GM12878 (cell line): Measurements from ENCODE around the gene AFAP1L2. TPM values are rescaled to one million over a fixed set of nuclear protein-coding genes. Genes with fewer than 3 reads are reported as not detected.

Source experiments
- ATAC-seq: fragments of 200-7000 bp; cut with Tn5 transposase; 3 replicates; pipeline ENCODE4 v1.9.1; 2020; ENCODE audit warnings: mild to moderate bottlenecking, moderate library complexity
- BruUV-seq: library from RNA; stranded (reverse); fragments of 400-500 nt; replicated peaks from 2 replicates; lab custom pipeline; 2021; lab: Mats Ljungman, UMichigan
- CTCF ChIA-PET: fragments of 300-600 bp; sonication (Branson Sonifier 250); formaldehyde crosslinking; extraction: SDS; loops from one replicate; lab custom pipeline; 2021; ENCODE audit warnings: inconsistent platforms; lab: Yijun Ruan, JAX
- POLR2A ChIA-PET: fragments of 350-600 bp; formaldehyde crosslinking; extraction: SDS; loops from one replicate; lab custom pipeline; 2021; ENCODE audit warnings: inconsistent platforms; lab: Charles Lee
- RAD21 ChIA-PET: fragments of 300-600 bp; sonication (Branson Sonifier 250); formaldehyde crosslinking; loops from one replicate; lab custom pipeline; 2023; ENCODE audit warnings: antibody characterized with exemption; ENCODE audit not compliant: unreplicated experiment; lab: Charles Lee
- SMC1A ChIA-PET: fragments of 300-600 bp; sonication (Branson Sonifier 250); formaldehyde crosslinking; loops from one replicate; lab custom pipeline; 2023; ENCODE audit not compliant: unreplicated experiment, uncharacterized antibody; lab: Charles Lee
- DNase-seq: peaks from one replicate; pipeline ENCODE4 v3.0.0-alpha.2; 2011; ENCODE audit warnings: low read depth, low spot score
- FAIRE-seq: peaks from 3 replicates; lab custom pipeline; 2011; peaks lifted over from hg19 to GRCh38; lab: Jason Lieb, UNC
- H2AFZ ChIP-seq: 2 replicates; pipeline ENCODE4 v1.6.0; 2011; ENCODE audit warnings: low read depth, low read length, control low read depth; ENCODE audit not compliant: control insufficient read depth
- H3K27ac ChIP-seq: 2 replicates; pipeline ENCODE4 v1.5.1; 2011; ENCODE audit warnings: control low read depth; ENCODE audit not compliant: control insufficient read depth, insufficient read depth
- H3K27me3 ChIP-seq, 2 experiments: replicated peaks in 1 of 2; 2 replicates each; pipeline versions ENCODE4 v1.6.0 to v1.6.1; 2011; ENCODE audit warnings: low read length in 1 of 2; ENCODE audit not compliant: control insufficient read depth in 2 of 2, insufficient read depth in 2 of 2
- H3K36me3 ChIP-seq, 2 experiments: 2 replicates each; pipeline ENCODE4 v1.5.1; 2011; ENCODE audit warnings: low read length in 1 of 2; ENCODE audit not compliant: control insufficient read depth in 2 of 2, insufficient read depth in 2 of 2
- H3K4me1 ChIP-seq: 2 replicates; pipeline ENCODE4 v1.6.1; 2011; ENCODE audit warnings: mild to moderate bottlenecking, low read length, moderate library complexity, mixed read lengths; ENCODE audit not compliant: control insufficient read depth, insufficient read depth
- H3K4me2 ChIP-seq: 2 replicates; pipeline ENCODE4 v1.6.0; 2011; ENCODE audit warnings: control low read depth; ENCODE audit not compliant: control insufficient read depth, insufficient read depth
- H3K4me3 ChIP-seq: fragments of 200-600 bp; sonication (generic); 2 replicates; pipeline ENCODE4 v1.5.1; 2016
- H3K79me2 ChIP-seq: 2 replicates; pipeline ENCODE4 v1.6.0; 2011; ENCODE audit warnings: low read length; ENCODE audit not compliant: control insufficient read depth, insufficient read depth
- H3K9ac ChIP-seq: 2 replicates; pipeline ENCODE4 v1.8.0; 2011; ENCODE audit warnings: low read length, control low read depth, mixed read lengths; ENCODE audit not compliant: control insufficient read depth, insufficient read depth
- H3K9me3 ChIP-seq: replicated peaks from 3 replicates; pipeline ENCODE4 v1.5.1; 2011; ENCODE audit warnings: mild to moderate bottlenecking, low read length; ENCODE audit not compliant: control insufficient read depth, insufficient read depth
- H4K20me1 ChIP-seq: 2 replicates; pipeline ENCODE4 v1.6.0; 2011; ENCODE audit not compliant: control insufficient read depth, insufficient read depth
- BHLHE40 ChIP-seq, 2 experiments: fragments of 450-650 bp in 1 of 2; IDR thresholded peaks; 2 replicates each; pipeline ENCODE4 v1.6.1; 2011 to 2017; ENCODE audit warnings: low read depth in 2 of 2, borderline replicate concordance in 1 of 2, improper control_type of control experiment in 1 of 2, low read length in 1 of 2, mild to moderate bottlenecking in 1 of 2
- CREB1 ChIP-seq: IDR thresholded peaks from 2 replicates; pipeline ENCODE4 v1.6.1; 2012; ENCODE audit warnings: low read depth, mild to moderate bottlenecking, inconsistent platforms
- GATAD2B ChIP-seq: fragments of 450-650 bp; conservative IDR thresholded peaks from 2 replicates; pipeline ENCODE4 v1.6.1; 2017; ENCODE audit warnings: low read depth, mild to moderate bottlenecking, moderate library complexity
- IKZF2 ChIP-seq, 2 experiments: fragments of 450-650 bp; IDR thresholded peaks; 2 replicates each; pipeline ENCODE4 v1.6.1; 2017; ENCODE audit warnings: mild to moderate bottlenecking in 2 of 2, moderate library complexity in 2 of 2
- MTA3 ChIP-seq: IDR thresholded peaks from 2 replicates; pipeline ENCODE4 v1.6.1; 2012; ENCODE audit warnings: low read length, inconsistent platforms, borderline replicate concordance
- NR2C2 ChIP-seq: IDR thresholded peaks from 2 replicates; pipeline ENCODE4 v1.6.1; 2011; ENCODE audit warnings: borderline replicate concordance, low read depth; ENCODE audit not compliant: control insufficient read depth, insufficient read length
- STAT3 ChIP-seq: IDR thresholded peaks from 2 replicates; pipeline ENCODE4 v1.6.1; 2011; ENCODE audit warnings: low read depth, low read length, improper control_type of control experiment
- WRNIP1 ChIP-seq: IDR thresholded peaks from 2 replicates; pipeline ENCODE4 v1.6.1; 2011; ENCODE audit warnings: low read depth, low read length, improper control_type of control experiment, borderline replicate concordance
- ZNF622 ChIP-seq: fragments of 450-650 bp; IDR thresholded peaks from 2 replicates; pipeline ENCODE4 v1.6.1; 2017; ENCODE audit warnings: mild to moderate bottlenecking, inconsistent platforms
- WGBS: methylation state at CpG from one replicate; pipeline ENCODE4 v1.1.6; 2016; ENCODE audit warnings: low lambda C conversion rate; ENCODE audit not compliant: insufficient replicate concordance, insufficient coverage; ENCODE audit errors: missing lambda C conversion rate; 5-methylcytosine and 5-hydroxymethylcytosine counted together
- in situ Hi-C: fragments of 300-500 bp; cut with MboI; formaldehyde crosslinking; loops from 9 replicates; pipeline ENCODE4 v1.14.3; 2018; ENCODE audit warnings: mixed read lengths
- intact Hi-C: fragments of 100-400 bp; cut with micrococcal nuclease; formaldehyde crosslinking; loops from one replicate; pipeline ENCODE4 v1.14.2; 2022; ENCODE audit not compliant: unreplicated experiment
- polyA plus RNA-seq, 11 experiments: library from polyadenylated mRNA; depleted of rRNA in 4 of 11; unstranded in 6 of 11; stranded (reverse) in 5 of 11; fragments of >200 nt; fragmentation: Nextera tagmentation in 4 of 11; fragmentation: Illumina TruSeq in 1 of 11; extraction: Ambion mirVana in 4 of 11; extraction: Trizol in 1 of 11; gene quantifications; 1 replicate in 1 of 11; 2 replicates in 10 of 11; pipeline versions ENCODE4 v1.2.1 to v1.2.3, GENCODE V29; 2011 to 2016; ENCODE audit warnings: inconsistent platforms in 2 of 11, missing spikeins in 2 of 11, low read depth in 1 of 11
- total RNA-seq, 4 experiments: library from RNA; depleted of rRNA in 3 of 4; stranded (reverse); fragments of >200 nt in 3 of 4; fragmentation: Illumina TruSeq in 1 of 4; extraction: Trizol in 1 of 4; gene quantifications; 2 replicates each; pipeline versions ENCODE4 v1.2.1 to v1.2.3, GENCODE V29; 2013 to 2021

AFAP1L2 gene
- total and polyA plus RNA-seq, 10 of the 15 experiments (the other 5 are each of a cell fraction or from before 2014, with no cell fraction given), result 0.03 to 4.0 (median 0.34) TPM

DNA sequence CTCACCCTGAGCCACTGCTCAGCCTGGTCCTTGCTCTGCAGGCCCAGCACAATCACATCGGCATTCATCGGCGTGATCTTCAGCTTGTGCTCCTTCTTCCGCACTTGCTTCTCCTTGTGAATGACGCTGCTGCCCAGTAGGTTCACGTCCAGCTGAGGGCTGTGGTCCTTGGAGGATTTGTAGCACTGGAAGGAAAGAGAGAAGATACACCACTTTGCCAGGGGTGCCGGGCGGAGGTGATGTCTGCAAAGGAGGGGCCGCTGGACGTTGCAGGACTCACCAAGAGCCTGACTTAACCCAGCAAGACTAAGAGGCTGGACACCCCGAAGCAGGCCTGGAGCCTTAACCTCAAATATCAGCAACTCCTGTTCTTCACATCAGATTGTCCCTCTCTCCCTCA, 90.4 kb downstream of the AFAP1L2 start (continued):
- TF ChIP-seq ZNF622, result no peak
- no peak for TF ChIP-seq MTA3
- TF ChIP-seq GATAD2B, result no peak
- no peak for TF ChIP-seq IKZF2 (IDR thresholded peaks at IDR 0.05)

DNA sequence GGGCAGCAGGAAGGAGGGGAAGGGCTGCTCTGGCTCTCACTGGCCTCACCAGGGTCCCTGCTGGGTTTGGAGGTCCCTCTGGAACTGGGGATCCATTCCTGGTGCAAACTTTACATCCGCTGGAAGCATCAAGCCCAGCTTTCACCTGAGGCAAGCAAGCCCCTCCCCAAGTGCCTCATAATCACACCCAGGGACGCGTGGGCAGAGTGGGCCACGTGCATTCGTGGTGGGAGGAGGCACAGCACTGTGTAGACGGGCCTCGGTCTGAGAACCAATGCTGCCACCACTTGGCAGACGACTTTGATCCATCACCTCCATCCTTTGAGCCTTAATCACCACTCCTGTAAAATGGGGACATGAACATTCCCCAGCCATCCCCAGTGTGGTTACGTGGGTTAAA, 91.2 kb downstream of the AFAP1L2 start:
- no peaks in the 10 kb centered on the region for H3K4me1 ChIP-seq
- DNase-seq (no peak), FAIRE-seq (no peak), ATAC-seq (no peak)
- no peaks in the 10 kb centered on the region for H3K79me2 ChIP-seq
- SMC1A ChIA-PET, result no interaction called here
- intact Hi-C loops (no loop called here), in situ Hi-C loops (loop anchor here (25.0 kb wide), 2 partner anchors 101 to 474 kb away; no protein-coding TSS in a partner anchor)
- WGBS, result 1% methylated on average over 9 of the region's 9 CpGs
- no peaks in the 10 kb centered on the region; a peak in 1 of 4 replicates for H3K27me3 ChIP-seq
- no peak overlapping the region for H3K4me2 ChIP-seq
- no peak for TF ChIP-seq WRNIP1
- TF ChIP-seq BHLHE40 (IDR thresholded peaks at IDR 0.05; ENCODE audit: borderline replicate concordance in 1 of 2, low read depth in 2 of 2, low read length in 1 of 2), result 0 out of 4 replicates have a peak, but pooled peaks of 1 of the 2 experiments have one; percentile 11
- no peak for TF ChIP-seq CREB1
- no peak for TF ChIP-seq MTA3
- TF ChIP-seq STAT3, result no peak
- no peak for TF ChIP-seq NR2C2
- CTCF ChIA-PET, result interaction anchor here (0.7 kb wide), 1 partner anchor 9 kb away, joined by 3 read pairs; no protein-coding TSS in a partner anchor
- no peak overlapping the region for H2AFZ ChIP-seq
- no peaks in the 10 kb centered on the region for H3K9me3 ChIP-seq
- H3K9ac ChIP-seq, result no peak overlapping the region
- RAD21 ChIA-PET, result interaction anchor here (0.7 kb wide), 1 partner anchor 85 kb away, joined by 3 read pairs; no protein-coding TSS in a partner anchor
- POLR2A ChIA-PET, result no interaction called here
- H4K20me1 ChIP-seq, result no peaks in the 10 kb centered on the region
- BruUV-seq, result no TSS peak
- H3K27ac ChIP-seq, result no peak overlapping the region
- no peak overlapping the region for H3K4me3 ChIP-seq
- H3K36me3 ChIP-seq, result no peaks in the 10 kb centered on the region
